Caki2 (cell line): ENCODE results near the gene WDR70. TPM values are rescaled to one million over a fixed set of nuclear protein-coding genes. Genes with fewer than 3 reads are reported as not detected.

ENCODE experiments used
- DNase-seq: peaks from one replicate; pipeline ENCODE4 v3.0.0-alpha.2; 2015; ENCODE audit warnings: low read depth
- in situ Hi-C: cut with HindIII; loops from 2 replicates; pipeline ENCODE4 v1.10.0; 2016; ENCODE audit warnings: low sequenced_read_pairs, low pct_unique_long_range_greater_than_20kb, mixed read lengths
- total RNA-seq: library from RNA; depleted of rRNA; stranded (reverse); fragments of >200 nt; shearing (Covaris generic); gene quantifications from 2 replicates; pipeline ENCODE4 v1.2.3, GENCODE V29; 2014; ENCODE audit warnings: low replicate concordance

WDR70 gene
- total RNA-seq, 1 experiment from 2014 or later: 20.0 TPM

GRCh38 chr5:37722236-37723161 is 343.4 kb downstream of the WDR70 start:
- in situ Hi-C loops: no loop called here
- DNase-seq: peak; percentile 78

DNA sequence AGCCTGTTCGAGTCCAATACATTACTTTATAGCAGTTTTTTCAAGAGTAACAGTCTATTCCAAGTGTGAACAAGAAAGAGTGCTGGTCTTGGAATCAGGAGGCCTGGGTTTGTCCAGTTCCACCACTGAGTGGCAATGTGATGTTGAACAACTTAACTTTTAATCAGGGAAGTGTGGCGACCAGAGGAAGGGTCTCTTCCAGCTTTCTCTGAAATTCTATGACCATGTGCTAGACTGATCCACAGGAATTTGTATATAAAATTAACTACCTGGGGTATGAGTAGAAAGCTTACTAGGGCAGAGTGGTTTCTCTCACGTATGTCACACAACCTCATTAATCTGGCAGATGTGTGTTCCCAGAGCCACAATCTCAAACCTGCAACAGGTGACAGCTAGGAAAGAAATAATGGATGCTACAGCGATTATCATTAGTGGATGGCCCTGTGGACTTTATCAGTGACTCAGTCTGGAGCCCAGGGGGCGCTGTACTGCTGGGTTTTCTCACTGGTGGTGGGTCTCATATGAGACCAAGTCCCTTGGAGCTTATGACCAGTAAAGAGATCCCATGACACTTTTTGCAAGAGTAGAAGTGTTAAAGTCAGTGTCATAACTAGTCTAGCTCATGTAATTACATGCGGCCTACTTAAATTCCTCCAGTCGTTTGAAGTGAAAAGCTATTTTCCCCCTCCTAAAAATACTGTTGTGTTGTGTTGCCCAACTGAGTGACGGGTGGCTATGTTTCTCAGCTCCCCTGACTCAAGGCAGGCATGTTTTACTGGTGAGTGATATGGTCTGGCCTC is 344.2 kb downstream of the WDR70 start:
- DNase-seq: peak; percentile 9
- in situ Hi-C loops: no loop called here

DNA sequence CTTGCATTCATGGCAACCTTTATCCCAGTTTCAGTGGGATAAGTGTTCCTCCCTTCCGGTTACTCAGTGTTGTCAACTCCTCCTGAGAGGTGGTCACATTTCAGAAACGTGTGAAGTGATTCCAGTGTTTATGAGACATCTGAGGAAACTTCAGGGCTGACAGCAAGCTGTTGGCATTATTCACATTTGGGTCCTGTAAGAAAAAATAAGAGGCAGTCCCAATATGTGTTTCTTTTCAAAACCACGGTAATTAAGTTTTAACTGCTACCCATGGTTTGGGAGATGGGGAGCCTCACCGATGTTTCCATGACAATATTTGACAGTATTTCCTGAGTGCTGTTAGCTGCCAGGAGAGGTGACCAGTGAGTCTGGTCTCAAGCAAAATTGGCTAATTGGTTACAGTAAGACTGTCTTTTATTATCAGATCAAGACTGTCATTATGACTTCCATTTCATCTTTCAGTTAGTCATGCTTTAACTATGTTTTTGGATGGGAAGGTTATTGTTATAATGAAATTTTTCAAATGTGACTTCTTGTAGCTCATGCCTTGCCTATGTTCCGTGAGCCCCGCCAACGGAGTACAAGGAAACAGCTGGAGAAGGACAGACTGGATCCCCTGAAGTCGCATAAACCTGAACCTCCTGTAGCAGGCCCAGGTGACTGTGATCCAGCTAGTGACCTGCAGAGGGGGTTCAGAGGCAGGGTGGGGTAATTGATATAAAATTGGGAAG is 345.4 kb downstream of the WDR70 start:
- in situ Hi-C loops: no loop called here
- no peak for DNase-seq

GRCh38 chr5:37725185-37725584 is 346.1 kb downstream of the WDR70 start:
- in situ Hi-C loops: no loop called here
- no peak for DNase-seq

DNA sequence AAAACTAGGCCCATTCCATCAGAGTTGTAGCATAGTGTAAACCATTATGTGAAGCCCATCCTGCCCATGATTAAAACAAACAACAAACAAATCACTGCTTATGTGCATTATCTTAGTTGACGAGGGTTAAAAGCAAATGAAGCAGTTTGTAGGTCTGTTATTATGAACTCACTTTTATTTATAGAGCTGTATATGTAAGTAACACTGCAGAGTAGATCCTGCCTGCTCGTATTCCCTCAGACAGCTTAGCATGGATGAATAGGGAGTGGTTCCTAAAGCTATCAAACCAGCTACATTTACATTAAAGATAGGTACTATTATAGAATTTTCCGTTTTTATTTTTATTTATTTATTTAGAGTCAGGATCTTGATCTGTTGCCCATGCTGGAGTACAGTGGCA is 348.1 kb downstream of the WDR70 start:
- in situ Hi-C loops: no loop called here
- DNase-seq: no peak

DNA sequence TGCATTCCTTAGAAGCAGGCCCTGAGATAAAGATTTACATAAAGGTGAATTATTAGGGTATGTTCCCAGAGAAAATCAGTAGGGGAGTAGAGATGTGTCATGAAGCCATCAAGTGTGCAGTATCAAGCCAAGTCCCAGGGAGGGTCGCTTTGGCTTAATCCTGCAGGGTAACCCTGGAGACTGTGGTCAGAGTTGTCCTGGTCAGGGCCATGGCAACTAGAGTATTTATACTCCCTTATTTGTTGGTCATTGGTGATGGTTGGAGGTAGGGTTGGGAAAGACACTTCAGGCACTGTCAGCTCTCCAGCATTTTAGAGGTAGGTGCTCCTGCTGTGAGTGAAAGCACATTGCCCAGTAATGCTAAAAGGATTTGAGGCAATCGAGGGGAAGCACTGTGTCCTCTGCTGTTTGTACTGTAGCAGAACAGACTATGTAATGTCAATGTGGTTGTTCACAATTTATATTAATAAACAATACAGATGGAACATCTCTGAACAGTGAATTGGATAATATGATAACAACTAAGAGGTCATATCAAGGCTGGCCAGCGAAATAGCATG is 351.9 kb downstream of the WDR70 start:
- in situ Hi-C loops: no loop called here

DNA sequence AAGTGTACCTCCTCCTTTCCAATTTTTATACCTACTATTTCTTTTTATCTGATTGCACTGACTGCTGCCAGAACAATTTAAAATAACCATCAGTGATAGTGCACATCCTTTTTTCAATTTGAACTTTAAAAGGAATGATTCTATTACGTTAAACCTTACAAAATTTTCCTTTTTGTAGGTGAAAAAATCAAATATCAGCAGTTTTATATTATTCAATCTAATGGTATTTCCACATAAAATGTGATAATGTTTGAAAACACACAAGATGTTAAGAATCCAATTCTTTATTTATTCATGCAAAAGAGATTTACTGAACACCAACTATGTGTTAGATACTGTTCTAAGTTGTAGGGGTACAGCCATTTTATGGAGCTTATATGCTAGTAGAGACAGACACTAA is 355.0 kb downstream of the WDR70 start:
- no peak for DNase-seq
- in situ Hi-C loops: no loop called here

More for the DNA sequence above, 351.9 kb downstream of the WDR70 start:
- DNase-seq: no peak

DNA sequence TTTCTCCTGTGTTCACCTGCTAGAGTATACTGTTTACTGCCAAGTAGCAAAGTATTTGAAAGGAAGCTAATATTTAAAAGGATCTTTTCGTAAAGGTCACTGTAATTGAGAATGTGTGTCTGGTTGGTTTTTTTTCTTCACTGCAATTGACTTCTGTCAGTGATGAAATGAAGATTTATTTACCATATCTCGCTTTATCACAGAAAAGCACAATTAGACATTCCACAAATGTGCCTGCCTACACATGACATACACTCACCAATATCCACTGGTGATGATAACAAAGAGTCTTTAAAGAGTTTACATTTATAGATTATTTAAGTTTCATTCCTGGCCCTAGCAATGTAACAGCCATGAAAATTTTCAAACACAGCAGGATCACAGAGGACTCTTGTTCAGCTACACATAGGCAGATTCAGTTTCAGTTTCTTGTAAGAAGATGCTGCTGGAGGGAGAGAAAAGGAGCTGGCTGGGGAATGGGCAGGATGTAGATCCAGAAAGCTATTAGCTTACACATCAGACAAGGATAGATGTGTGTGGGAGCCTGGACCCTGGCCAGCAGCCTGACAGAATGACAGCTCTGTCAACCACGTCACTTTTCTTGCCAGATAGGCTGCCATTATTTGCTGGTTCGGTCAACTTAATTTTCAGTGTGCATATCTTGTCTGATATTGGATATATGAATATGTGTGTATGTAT is 356.7 kb downstream of the WDR70 start:
- no peak for DNase-seq
- in situ Hi-C loops: no loop called here

DNA sequence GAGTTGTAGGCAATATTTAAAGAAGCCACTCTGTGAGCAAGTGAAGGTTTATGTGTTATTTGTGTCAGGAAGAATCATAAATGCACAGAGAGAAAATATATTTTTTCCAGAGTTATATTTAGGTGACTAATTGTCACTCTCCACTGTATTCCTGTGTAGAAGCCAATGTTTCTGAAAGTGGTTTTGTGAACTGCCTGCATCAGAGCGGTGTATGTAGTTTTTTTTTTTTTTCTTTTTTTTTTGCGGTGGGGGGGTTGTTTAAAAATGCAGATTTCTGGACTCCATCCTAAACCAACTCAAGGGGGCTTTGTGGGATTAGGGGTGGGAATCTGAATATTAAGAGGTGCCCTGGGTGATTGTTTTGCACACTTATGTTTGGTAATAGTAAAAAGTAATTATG is 357.3 kb downstream of the WDR70 start:
- no peak for DNase-seq
- in situ Hi-C loops: no loop called here

- no peak for DNase-seq
- in situ Hi-C loops: no loop called here
Measured at GRCh38 chr5:37737326-37738056, 358.4 kb downstream of the WDR70 start.

- in situ Hi-C loops: no loop called here
Measured at GRCh38 chr5:37738057-37738691, 359.1 kb downstream of the WDR70 start.

DNA sequence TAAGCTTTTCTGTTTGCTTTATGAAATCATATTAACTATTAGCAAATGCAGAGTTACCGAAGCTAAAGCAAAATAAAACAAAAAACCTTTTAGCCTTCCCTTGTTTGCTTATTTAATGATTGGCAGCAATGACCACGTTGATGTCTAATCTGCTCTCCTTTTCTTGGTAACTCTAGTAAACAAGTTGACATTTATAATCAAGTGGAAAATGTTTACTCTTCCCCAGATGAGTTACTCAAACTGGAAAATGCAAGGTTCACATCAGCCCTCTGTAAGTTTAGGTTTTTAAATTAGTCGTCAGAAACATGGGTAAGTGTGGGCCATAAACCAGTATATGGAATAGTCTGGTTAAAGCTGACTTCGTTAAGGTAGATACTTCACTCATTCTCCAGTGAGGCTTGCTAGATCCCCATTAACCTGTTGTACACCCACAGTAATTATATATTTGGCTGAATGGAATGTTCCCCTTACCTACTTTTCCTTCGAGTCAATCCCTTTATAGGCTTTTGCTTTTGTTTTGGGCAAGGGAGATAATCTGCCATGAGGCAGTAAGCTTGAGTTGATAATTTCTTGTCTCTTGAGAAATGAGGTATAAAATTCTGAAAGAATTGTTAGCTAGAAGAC is 359.9 kb downstream of the WDR70 start:
- in situ Hi-C loops: no loop called here
- DNase-seq: no peak

More at GRCh38 chr5:37738057-37738691, 359.1 kb downstream of the WDR70 start:
- peak; percentile 64 for DNase-seq

- in situ Hi-C loops: no loop called here
- no peak for DNase-seq
Measured at GRCh38 chr5:37739817-37740261, 360.7 kb downstream of the WDR70 start.

- no peak for DNase-seq
- in situ Hi-C loops: no loop called here
Measured at GRCh38 chr5:37740331-37741066, 361.4 kb downstream of the WDR70 start.

DNA sequence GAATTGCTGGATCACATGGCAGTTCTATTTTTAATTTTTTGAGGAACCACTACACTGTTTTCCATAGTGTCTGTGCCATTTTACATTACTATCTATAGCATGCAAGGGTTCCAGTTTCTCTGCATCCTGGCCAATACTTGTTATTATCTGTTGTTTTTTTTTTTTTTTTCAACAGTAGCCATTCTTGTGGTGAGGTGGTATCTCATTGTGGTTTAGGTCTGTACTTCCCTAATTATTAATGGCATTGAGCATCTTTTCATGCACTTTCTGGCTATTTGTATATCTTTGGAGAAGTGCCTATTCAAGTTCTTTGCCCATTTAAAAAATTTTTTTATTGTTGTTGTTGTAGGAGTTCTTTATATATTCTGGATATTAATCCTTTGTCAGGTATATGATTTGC is 363.0 kb downstream of the WDR70 start:
- no peak for DNase-seq
- in situ Hi-C loops: no loop called here

- DNase-seq: no peak
- in situ Hi-C loops: no loop called here
Measured at GRCh38 chr5:37751227-37751626, 372.1 kb downstream of the WDR70 start.
